Uterus (tissue), 4 donors: ENCODE data around the gene WDFY2. TPM values are rescaled to one million over a fixed set of nuclear protein-coding genes. Genes with fewer than 3 reads are reported as not detected.

Source experiments
- DNase-seq, 2 donors: peaks; one replicate each; pipeline ENCODE4 v3.0.0-alpha.2; 2019 to 2020
- H3K27ac ChIP-seq, 2 donors: fragments of 200-600 bp; sonication (generic); 1 replicate in 1 of 2; 2 replicates in 1 of 2; pipeline ENCODE4 v1.5.1; 2016 to 2018
- H3K27me3 ChIP-seq, 2 donors: fragments of 200-600 bp; sonication (generic); one replicate each; pipeline ENCODE4 v1.5.1; 2018 to 2019; ENCODE audit warnings: control low read depth in 1 of 2
- H3K36me3 ChIP-seq, 2 donors: fragments of 200-600 bp; sonication (generic); one replicate each; pipeline ENCODE4 v1.5.1; 2019; ENCODE audit warnings: control low read depth in 1 of 2
- H3K4me1 ChIP-seq, 2 donors: fragments of 200-600 bp; sonication (generic); one replicate each; pipeline ENCODE4 v1.5.1; 2018 to 2019; ENCODE audit warnings: control low read depth in 1 of 2
- H3K4me3 ChIP-seq, 2 donors: fragments of 200-600 bp; sonication (generic); 1 replicate in 1 of 2; 2 replicates in 1 of 2; pipeline ENCODE4 v1.5.1; 2018 to 2019; ENCODE audit warnings: mild to moderate bottlenecking in 1 of 2
- H3K9me3 ChIP-seq, 2 donors: fragments of 200-600 bp; sonication (generic); one replicate each; pipeline ENCODE4 v1.5.1; 2019; ENCODE audit warnings: control low read depth in 1 of 2
- CTCF ChIP-seq, 4 experiments: fragments of 200-600 bp in 2 of 4; fragments of 450-650 bp in 2 of 4; sonication (generic) in 2 of 4; IDR thresholded peaks; one replicate each; pipeline ENCODE4 v1.5.1; 2016 to 2019; ENCODE audit warnings: antibody characterized with exemption in 4 of 4, mild to moderate bottlenecking in 2 of 4, moderate library complexity in 1 of 4
- POLR2A ChIP-seq, 2 donors: fragments of 450-650 bp; IDR thresholded peaks; one replicate each; pipeline ENCODE4 v1.6.1; 2016; ENCODE audit warnings: antibody characterized with exemption in 2 of 2, mild to moderate bottlenecking in 1 of 2, moderate library complexity in 1 of 2
- intact Hi-C: fragments of 100-400 bp; cut with DNase I; formaldehyde crosslinking; loops from one replicate; pipeline ENCODE4 v1.15.1; 2023; ENCODE audit warnings: low total_unique reads
- total RNA-seq, 4 donors: library from RNA; depleted of rRNA in 3 of 4; stranded (reverse); fragments of >200 nt in 3 of 4; gene quantifications; one replicate each; pipeline versions ENCODE4 v1.1.0 to v1.2.4, GENCODE V29; 2014 to 2023
- donor health status: DM: yes; HTN: yes; CAD: no.

The WDFY2 gene
- total RNA-seq, 4 donors from 2014 or later, result 7.9 to 21.0 (median 9.1) TPM

- no peaks in the 10 kb centered on the region for H3K9me3 ChIP-seq
- H3K27me3 ChIP-seq, result no peaks in the 10 kb centered on the region
- TF ChIP-seq POLR2A (IDR thresholded peaks at IDR 0.05), result no peak
- no peak for TF ChIP-seq CTCF (IDR thresholded peaks at IDR 0.05)
- no peaks in the 10 kb centered on the region for H3K36me3 ChIP-seq
- H3K4me1 ChIP-seq, result peaks cover 4 to 14% of the 10 kb centered on the region in 2 donors
- intact Hi-C loops, result loop anchor here (10.0 kb wide), 1 partner anchor 350 kb away; the partner anchor contains the start of gene INTS6
- DNase-seq, result peak in 1 of 2 donors; percentile 61
- peak overlapping the region; percentile 62 to 88 for H3K4me3 ChIP-seq
- H3K27ac ChIP-seq, result peak overlapping the region; percentile 99
Measured at GRCh38 chr13:51804295-51805172, 220.3 kb downstream of the WDFY2 start.

- no peaks in the 10 kb centered on the region for H3K9me3 ChIP-seq
- peaks cover 4 to 12% of the 10 kb centered on the region in 2 donors for H3K4me1 ChIP-seq
- no peak for TF ChIP-seq CTCF (IDR thresholded peaks at IDR 0.05)
- no peak for TF ChIP-seq POLR2A (IDR thresholded peaks at IDR 0.05)
- no peaks in the 10 kb centered on the region for H3K36me3 ChIP-seq
- no peak overlapping the region for H3K4me3 ChIP-seq
- peak overlapping the region; percentile 99 for H3K27ac ChIP-seq
- intact Hi-C loops, result loop anchor here (10.0 kb wide), 1 partner anchor 351 kb away; the partner anchor contains the start of gene INTS6
- no peaks in the 10 kb centered on the region for H3K27me3 ChIP-seq
- no peak for DNase-seq
Measured at GRCh38 chr13:51805313-51805712, 221.1 kb downstream of the WDFY2 start.

GRCh38 chr13:51805925-51806324 lies 221.7 kb downstream of the WDFY2 start:
- TF ChIP-seq CTCF (IDR thresholded peaks at IDR 0.05), result no peak
- no peak for TF ChIP-seq POLR2A (IDR thresholded peaks at IDR 0.05)
- Histone ChIP-seq H3K36me3 (no peaks in the 10 kb centered on the region), H3K27me3 (no peaks in the 10 kb centered on the region), H3K27ac (no peak overlapping the region), H3K4me1 (peaks cover 4 to 10% of the 10 kb centered on the region in 2 donors), H3K9me3 (no peaks in the 10 kb centered on the region), H3K4me3 (no peak overlapping the region)
- intact Hi-C loops, result loop anchor here (10.0 kb wide), 1 partner anchor 351 kb away; the partner anchor contains the start of gene INTS6
- no peak for DNase-seq

- no peak overlapping the region for H3K4me3 ChIP-seq
- H3K9me3 ChIP-seq, result no peaks in the 10 kb centered on the region
- H3K27me3 ChIP-seq, result no peaks in the 10 kb centered on the region
- peaks cover 4 to 10% of the 10 kb centered on the region in 2 donors for H3K4me1 ChIP-seq
- no peaks in the 10 kb centered on the region for H3K36me3 ChIP-seq
- no peak overlapping the region for H3K27ac ChIP-seq
- no peak for TF ChIP-seq POLR2A (IDR thresholded peaks at IDR 0.05)
- TF ChIP-seq CTCF (IDR thresholded peaks at IDR 0.05), result no peak
- intact Hi-C loops, result loop anchor here (10.0 kb wide), 1 partner anchor 352 kb away; the partner anchor contains the start of gene INTS6
- no peak for DNase-seq
Measured at GRCh38 chr13:51806566-51806965, 222.3 kb downstream of the WDFY2 start.

- TF ChIP-seq POLR2A (IDR thresholded peaks at IDR 0.05) (no peak), CTCF (IDR thresholded peaks at IDR 0.05) (no peak)
- H3K4me3 ChIP-seq, result no peak overlapping the region
- intact Hi-C loops, result loop anchor here (10.0 kb wide), 1 partner anchor 352 kb away; the partner anchor contains the start of gene INTS6
- H3K27ac ChIP-seq, result no peak overlapping the region
- H3K27me3 ChIP-seq, result no peaks in the 10 kb centered on the region
- DNase-seq, result no peak
- no peaks in the 10 kb centered on the region for H3K9me3 ChIP-seq
- peaks cover 4 to 10% of the 10 kb centered on the region in 2 donors for H3K4me1 ChIP-seq
- H3K36me3 ChIP-seq, result no peaks in the 10 kb centered on the region
Measured at GRCh38 chr13:51807041-51807440, 222.8 kb downstream of the WDFY2 start.
